GM11168 (cell line): Measurements from ENCODE around the gene TBX5.

Experiments used
- in situ Hi-C: fragments of 300-500 bp; cut with MboI; formaldehyde crosslinking; loops from one replicate; pipeline ENCODE4 v1.12.0; 2022; ENCODE audit warnings: low sequenced_read_pairs; ENCODE audit not compliant: unreplicated experiment

The TBX5 gene

GRCh38 chr12:114334395-114334794 is 71.5 kb downstream of the TBX5 start:
- in situ Hi-C loops: no loop called here

GRCh38 chr12:114328292-114328691 is 77.7 kb downstream of the TBX5 start:
- in situ Hi-C loops: no loop called here

GRCh38 chr12:114327765-114328164 is 78.2 kb downstream of the TBX5 start:
- in situ Hi-C loops: no loop called here

GRCh38 chr12:114321524-114321923 is 84.4 kb downstream of the TBX5 start:
- in situ Hi-C loops: no loop called here

GRCh38 chr12:114320968-114321367 is 85.0 kb downstream of the TBX5 start:
- in situ Hi-C loops: no loop called here

- in situ Hi-C loops: no loop called here
Measured at GRCh38 chr12:114320101-114320500, 85.8 kb downstream of the TBX5 start.

- in situ Hi-C loops: no loop called here
Measured at GRCh38 chr12:114319422-114319821, 86.5 kb downstream of the TBX5 start.

GRCh38 chr12:114318984-114319383 is 87.0 kb downstream of the TBX5 start:
- in situ Hi-C loops: no loop called here

GRCh38 chr12:114316076-114316475 is 89.9 kb downstream of the TBX5 start:
- in situ Hi-C loops: no loop called here

GRCh38 chr12:114314974-114315720 is 90.8 kb downstream of the TBX5 start:
- in situ Hi-C loops: no loop called here

- in situ Hi-C loops: no loop called here
Measured at GRCh38 chr12:114314403-114314802, 91.5 kb downstream of the TBX5 start.

- in situ Hi-C loops: no loop called here
Measured at GRCh38 chr12:114313910-114314309, 92.0 kb downstream of the TBX5 start.

- in situ Hi-C loops: no loop called here
Measured at GRCh38 chr12:114311974-114312373, 94.0 kb downstream of the TBX5 start.

- in situ Hi-C loops: no loop called here
Measured at GRCh38 chr12:114306646-114307045, 99.3 kb downstream of the TBX5 start.

- in situ Hi-C loops: no loop called here
Measured at GRCh38 chr12:114305446-114305845, 100.5 kb downstream of the TBX5 start.
